Fibroblast of skin of right biceps (primary cell): Measurements from ENCODE around the gene AHRR.
A peak's percentile ranks its signal among the peaks of the same experiment; 100 is the strongest.
"Not testable (repeated sequence)": the region's sequence is repeated elsewhere in the genome, so short reads cannot be mapped to it uniquely, and the experiment has no call there.

Experiments used
- DNase-seq: peaks from one replicate; pipeline ENCODE4 v3.0.0-alpha.2; 2013

Gene AHRR

GRCh38 chr5:398475-399295 lies 77.2 kb downstream of the AHRR start:
- DNase-seq = no peak

- DNase-seq = peak; percentile 98
Measured at GRCh38 chr5:399296-400281, 78.1 kb downstream of the AHRR start.

- peak; percentile 95 for DNase-seq
Measured at GRCh38 chr5:400282-401145, 79.0 kb downstream of the AHRR start.

GRCh38 chr5:401146-402034 lies 79.9 kb downstream of the AHRR start:
- no peak for DNase-seq

DNA sequence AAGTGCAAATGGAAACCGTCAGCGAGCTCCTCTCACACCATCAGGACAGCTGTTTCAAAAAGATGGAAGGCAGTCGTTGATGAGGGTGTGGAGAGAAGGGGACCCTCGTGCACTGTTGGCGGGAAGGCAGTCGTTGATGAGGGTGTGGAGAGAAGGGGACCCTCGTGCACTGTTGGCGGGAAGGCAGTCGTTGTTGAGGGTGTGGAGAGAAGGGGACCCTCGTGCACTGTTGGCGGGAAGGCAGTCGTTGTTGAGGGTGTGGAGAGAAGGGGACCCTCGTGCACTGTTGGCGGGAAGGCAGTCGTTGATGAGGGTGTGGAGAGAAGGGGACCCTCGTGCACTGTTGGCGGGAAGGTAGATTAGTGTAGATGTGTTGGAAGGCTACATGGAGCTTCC lies 80.7 kb downstream of the AHRR start:
- DNase-seq = not testable (repeated sequence)

- DNase-seq = no peak
Measured at GRCh38 chr5:402615-403359, 81.3 kb downstream of the AHRR start.

GRCh38 chr5:403995-404394 lies 82.5 kb downstream of the AHRR start:
- no peak for DNase-seq

DNA sequence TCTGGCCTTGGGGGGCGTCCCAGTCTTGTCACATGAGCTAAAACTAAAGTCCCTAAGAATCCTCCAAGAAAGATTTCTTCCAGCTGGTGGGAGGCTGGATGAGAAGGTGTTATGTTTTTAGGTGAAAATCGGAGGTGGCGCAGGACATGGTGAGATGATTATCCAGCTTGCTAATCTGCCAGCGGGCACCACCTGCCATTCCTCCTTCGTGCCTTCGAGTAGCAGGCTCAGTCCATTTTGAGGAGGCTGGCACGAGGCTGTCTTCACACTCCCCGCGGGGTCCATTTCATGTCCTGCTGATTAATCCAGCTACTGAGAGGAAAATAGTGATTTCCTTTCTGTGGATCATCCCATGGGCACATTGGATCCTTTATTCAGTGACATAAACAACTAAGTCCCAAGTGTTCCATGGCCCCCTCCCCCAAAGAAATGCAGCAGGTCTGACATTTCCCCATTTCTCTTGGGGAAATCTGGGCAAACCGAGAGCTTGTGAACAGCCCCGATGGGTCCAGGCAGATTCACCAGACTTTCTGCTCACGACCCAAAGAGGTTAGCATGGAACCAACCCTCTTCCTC lies 83.2 kb downstream of the AHRR start:
- no peak for DNase-seq

DNA sequence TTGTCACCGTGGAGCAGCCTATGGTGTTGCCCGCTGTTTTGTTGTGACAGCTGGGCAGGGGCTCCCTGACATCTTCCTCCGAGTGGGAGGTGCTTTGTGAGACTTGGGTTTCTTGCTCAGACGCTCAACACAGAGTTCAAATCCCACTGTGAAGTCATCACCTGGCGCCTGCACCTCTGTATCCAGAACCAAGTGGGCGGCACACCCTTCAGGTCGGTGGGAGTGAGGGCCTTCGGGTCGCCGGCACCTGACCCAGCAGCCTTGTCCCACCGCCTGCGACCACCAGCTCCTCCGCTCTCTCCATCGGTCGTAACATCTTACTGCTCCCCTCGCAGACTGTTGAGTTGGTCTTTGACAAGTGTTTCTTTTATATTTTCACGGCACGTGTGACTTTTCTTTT lies 83.9 kb downstream of the AHRR start:
- no peak for DNase-seq

- DNase-seq = no peak
Measured at GRCh38 chr5:406041-406440, 84.5 kb downstream of the AHRR start.

DNA sequence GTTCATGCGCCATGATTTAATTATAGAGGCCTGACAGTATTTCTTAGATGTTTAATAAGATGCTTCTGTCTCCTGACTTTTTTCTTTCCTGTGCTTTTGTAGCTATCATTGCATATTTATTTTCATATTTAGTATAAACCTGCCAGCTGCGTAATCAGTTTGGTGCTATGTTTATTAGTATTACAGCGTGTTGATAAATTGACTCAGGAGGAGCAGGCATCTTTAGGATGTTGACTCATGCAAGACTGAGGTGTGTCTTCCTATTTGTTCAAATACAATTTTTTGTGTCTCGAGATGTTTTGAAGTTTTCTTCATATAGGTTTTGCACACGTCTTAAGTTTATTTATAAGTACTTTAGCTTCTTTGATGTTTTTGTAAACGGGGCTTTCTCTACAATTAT lies 85.5 kb downstream of the AHRR start:
- no peak for DNase-seq

DNA sequence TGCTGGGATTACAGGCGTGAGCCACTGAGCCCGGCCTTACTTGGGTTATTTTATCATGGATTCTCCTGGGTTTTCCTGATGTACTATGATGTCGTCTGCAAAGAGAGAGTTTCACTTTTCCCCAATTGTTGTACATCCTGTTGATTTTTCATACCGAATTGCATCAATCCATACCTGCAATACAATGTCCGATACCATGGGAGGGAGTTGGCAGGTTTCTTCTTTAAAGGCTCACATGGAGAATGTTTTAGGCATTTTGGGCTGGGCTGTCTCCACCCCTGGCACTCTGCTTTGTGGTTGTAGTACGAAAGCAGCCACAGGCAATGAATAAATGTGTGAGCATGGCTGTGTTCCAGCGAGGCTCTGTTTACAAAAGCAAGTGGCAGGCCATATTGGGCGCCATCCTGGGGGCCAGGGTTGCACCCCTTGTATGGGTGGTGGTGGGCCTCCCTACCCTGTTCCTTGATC lies 86.3 kb downstream of the AHRR start:
- DNase-seq = no peak

DNA sequence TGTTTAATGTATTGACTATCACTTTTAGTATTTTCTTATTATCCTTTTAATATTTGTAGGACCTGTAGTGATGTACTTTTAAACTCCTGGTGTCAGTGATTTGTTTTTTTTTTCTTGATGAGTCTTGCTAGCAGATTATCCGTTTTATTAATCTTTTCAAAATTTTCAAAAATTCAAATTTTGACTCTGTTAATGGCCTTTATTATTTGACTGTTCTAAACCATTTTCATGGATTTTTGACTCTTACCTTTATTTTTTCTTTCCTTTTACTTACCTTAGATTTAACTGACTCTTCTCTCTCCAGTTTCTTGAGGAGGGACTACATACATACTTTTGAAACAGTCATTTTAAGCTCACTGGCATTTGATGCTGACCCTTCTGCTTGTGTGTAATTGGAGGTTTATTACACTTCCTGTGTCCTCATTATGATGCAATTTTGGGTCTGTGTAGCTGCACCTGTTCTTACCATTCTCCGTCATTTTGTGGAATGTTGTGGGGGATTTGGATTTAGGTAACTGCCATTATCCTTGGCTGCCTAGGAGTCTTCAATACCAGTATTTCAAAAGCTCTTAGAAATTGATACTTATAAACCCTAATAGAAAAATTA lies 89.5 kb downstream of the AHRR start:
- DNase-seq = no peak

- DNase-seq = no peak
Measured at GRCh38 chr5:411728-412127, 90.2 kb downstream of the AHRR start.

GRCh38 chr5:414991-415927 lies 93.7 kb downstream of the AHRR start:
- DNase-seq = not testable (repeated sequence)

DNA sequence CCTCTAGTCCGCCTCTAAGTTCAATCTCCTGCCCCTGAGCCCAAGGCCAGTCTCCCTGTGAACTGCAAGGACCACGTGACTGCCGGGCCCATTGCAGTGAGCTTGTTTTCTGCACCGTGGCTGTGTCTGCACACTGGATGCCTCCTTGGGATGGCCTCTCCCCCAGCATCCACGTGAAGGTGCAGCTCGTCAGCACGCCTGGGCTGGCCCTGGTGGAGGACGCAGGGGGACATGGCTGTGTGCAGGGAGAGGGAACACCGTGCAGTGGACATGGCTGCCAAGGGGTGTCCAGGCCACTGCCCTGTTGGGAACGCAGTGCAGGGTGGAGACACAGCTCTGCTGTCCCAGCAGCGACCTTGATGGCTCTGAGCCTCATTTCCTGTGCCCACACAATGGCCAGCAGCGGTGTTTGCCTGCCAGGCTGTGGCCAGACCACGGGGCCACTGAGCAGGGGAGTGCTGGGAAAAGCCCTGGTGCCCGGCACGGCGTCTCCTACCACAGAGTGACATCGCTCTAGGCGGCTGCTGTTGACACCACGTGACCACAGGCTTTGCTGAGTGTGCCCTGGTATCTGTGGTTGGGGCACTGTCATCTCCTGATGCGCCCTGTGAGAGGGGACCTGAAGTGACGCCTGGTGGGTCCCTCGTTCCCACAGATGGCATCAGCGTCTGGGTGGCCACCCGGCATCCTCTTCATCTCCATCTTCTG lies 94.6 kb downstream of the AHRR start:
- no peak for DNase-seq

- no peak for DNase-seq
Measured at GRCh38 chr5:416636-416960, 95.1 kb downstream of the AHRR start.
